Measurements from ENCODE around the gene LDLRAD2.

DNA sequence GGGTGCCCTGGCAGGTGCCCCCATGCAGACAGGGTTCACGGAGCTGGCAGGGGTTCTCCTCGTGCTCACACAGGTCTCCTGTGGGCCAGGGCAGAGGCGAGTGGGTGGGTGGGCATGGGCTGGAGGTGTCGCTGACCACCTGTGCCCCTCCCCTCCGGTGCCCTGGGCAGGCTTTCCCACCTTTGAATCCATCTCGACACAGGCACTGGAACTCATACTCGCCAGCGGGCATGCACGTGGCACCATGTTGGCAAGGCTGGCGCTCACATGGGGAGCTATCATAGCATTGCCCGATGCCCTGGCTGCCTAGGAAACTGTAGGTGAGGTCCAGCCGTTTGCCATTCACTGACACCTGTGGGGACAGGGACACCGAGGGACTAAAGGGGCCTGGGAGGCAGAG is 16.0 kb downstream of the LDLRAD2 start:
- TF ChIP-seq, protein P1, sequence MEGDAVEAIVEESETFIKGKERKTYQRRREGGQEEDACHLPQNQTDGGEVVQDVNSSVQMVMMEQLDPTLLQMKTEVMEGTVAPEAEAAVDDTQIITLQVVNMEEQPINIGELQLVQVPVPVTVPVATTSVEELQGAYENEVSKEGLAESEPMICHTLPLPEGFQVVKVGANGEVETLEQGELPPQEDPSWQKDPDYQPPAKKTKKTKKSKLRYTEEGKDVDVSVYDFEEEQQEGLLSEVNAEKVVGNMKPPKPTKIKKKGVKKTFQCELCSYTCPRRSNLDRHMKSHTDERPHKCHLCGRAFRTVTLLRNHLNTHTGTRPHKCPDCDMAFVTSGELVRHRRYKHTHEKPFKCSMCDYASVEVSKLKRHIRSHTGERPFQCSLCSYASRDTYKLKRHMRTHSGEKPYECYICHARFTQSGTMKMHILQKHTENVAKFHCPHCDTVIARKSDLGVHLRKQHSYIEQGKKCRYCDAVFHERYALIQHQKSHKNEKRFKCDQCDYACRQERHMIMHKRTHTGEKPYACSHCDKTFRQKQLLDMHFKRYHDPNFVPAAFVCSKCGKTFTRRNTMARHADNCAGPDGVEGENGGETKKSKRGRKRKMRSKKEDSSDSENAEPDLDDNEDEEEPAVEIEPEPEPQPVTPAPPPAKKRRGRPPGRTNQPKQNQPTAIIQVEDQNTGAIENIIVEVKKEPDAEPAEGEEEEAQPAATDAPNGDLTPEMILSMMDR (IDR thresholded peaks at IDR 0.05): no peak
- TF ChIP-seq POLR2AphosphoS5 (IDR thresholded peaks at IDR 0.05; ENCODE audit: insufficient read depth in 1 of 2, low read depth in 1 of 2) (no peak), POLR2A (IDR thresholded peaks at IDR 0.05) (no peak)

Data from vagina (tissue), 2 donors.